Measurements from ENCODE around the gene PDRG1. TPM values are rescaled to one million over a fixed set of nuclear protein-coding genes. Genes with fewer than 3 reads are reported as not detected.

PDRG1 gene
- polyA plus RNA-seq, 3 donors, result 3.5 to 4.4 (median 3.7) TPM

- no peak overlapping the region for H2AFZ ChIP-seq (ENCODE audit: insufficient read depth, low read depth, low read length, poor library complexity, severe bottlenecking)
- H3K9me3 Mint-ChIP-seq, result no peaks in the 10 kb centered on the region
- no peaks in the 10 kb centered on the region for H3K79me2 ChIP-seq (ENCODE audit: insufficient read depth, low read length)
- no peak for TF ChIP-seq CTCF (IDR thresholded peaks at IDR 0.05)
- intact Hi-C loops (cut with micrococcal nuclease), result no loop called here
- DNase-seq, result no peak
- no peak overlapping the region for H3K4me3 ChIP-seq (replicated peaks in 1 of 3; ENCODE audit: low read depth in 2 of 3, low read length in 3 of 3)
- H3K36me3 Mint-ChIP-seq, result no peaks in the 10 kb centered on the region
- H3K27me3 ChIP-seq (ENCODE audit: control insufficient read depth in 2 of 2, insufficient read depth in 2 of 2, low read length in 2 of 2), result no peaks in the 10 kb centered on the region
- H3K27ac Mint-ChIP-seq, result no peak overlapping the region
- H3K4me2 ChIP-seq (replicated peaks; ENCODE audit: extremely low read depth, low read length, poor library complexity, severe bottlenecking), result no peak overlapping the region
- 98% methylated on average over 14 of the region's 14 CpGs for WGBS (ENCODE audit: insufficient coverage)
- H3K27me3 Mint-ChIP-seq (ENCODE audit: low read depth in 3 of 3), result peaks cover 0 to 2% (median 1%) of the 10 kb centered on the region in 3 donors
- H3K9me3 ChIP-seq (replicated peaks in 1 of 2; ENCODE audit: control insufficient read depth in 1 of 2, insufficient read depth in 1 of 2, low read length in 2 of 2), result no peaks in the 10 kb centered on the region
- no peak overlapping the region for H3K27ac ChIP-seq (ENCODE audit: low read depth in 1 of 2, low read length in 2 of 2)
- H3K4me3 Mint-ChIP-seq, result no peak overlapping the region
- H3K4me1 Mint-ChIP-seq, result peaks cover 2% of the 10 kb centered on the region
- no peaks in the 10 kb centered on the region for H3K36me3 ChIP-seq (replicated peaks in 1 of 2; ENCODE audit: control insufficient read depth in 1 of 2, insufficient read depth in 2 of 2, low read length in 2 of 2)
- H3K9ac ChIP-seq (ENCODE audit: insufficient read depth, low read length, poor library complexity, severe bottlenecking), result no peak overlapping the region
- H3K4me1 ChIP-seq (ENCODE audit: control insufficient read depth in 1 of 2, insufficient read depth in 2 of 2, low read length in 2 of 2), result no peaks in the 10 kb centered on the region
- H4K20me1 ChIP-seq (ENCODE audit: insufficient read depth, low read length), result no peaks in the 10 kb centered on the region
Measured at GRCh38 chr20:31934491-31934890, 17.4 kb downstream of the PDRG1 start.

GRCh38 chr20:31933698-31934097 is 18.1 kb downstream of the PDRG1 start:
- no peaks in the 10 kb centered on the region for H3K27me3 ChIP-seq (ENCODE audit: control insufficient read depth in 2 of 2, insufficient read depth in 2 of 2, low read length in 2 of 2)
- no peak for TF ChIP-seq CTCF (IDR thresholded peaks at IDR 0.05)
- Mint-ChIP-seq H3K27ac (no peak overlapping the region), H3K4me1 (peaks cover 2% of the 10 kb centered on the region), H3K27me3 (ENCODE audit: low read depth in 3 of 3) (peaks cover 0 to 5% (median 2%) of the 10 kb centered on the region in 3 donors), H3K4me3 (no peak overlapping the region), H3K9me3 (no peaks in the 10 kb centered on the region), H3K36me3 (no peaks in the 10 kb centered on the region)
- H3K4me1 ChIP-seq (ENCODE audit: control insufficient read depth in 1 of 2, insufficient read depth in 2 of 2, low read length in 2 of 2), result no peaks in the 10 kb centered on the region
- no peak overlapping the region for H3K4me2 ChIP-seq (replicated peaks; ENCODE audit: extremely low read depth, low read length, poor library complexity, severe bottlenecking)
- H3K36me3 ChIP-seq (replicated peaks in 1 of 2; ENCODE audit: control insufficient read depth in 1 of 2, insufficient read depth in 2 of 2, low read length in 2 of 2), result no peaks in the 10 kb centered on the region
- H3K9me3 ChIP-seq (replicated peaks in 1 of 2; ENCODE audit: control insufficient read depth in 1 of 2, insufficient read depth in 1 of 2, low read length in 2 of 2), result no peaks in the 10 kb centered on the region
- H3K27ac ChIP-seq (ENCODE audit: low read depth in 1 of 2, low read length in 2 of 2), result no peak overlapping the region
- H3K9ac ChIP-seq (ENCODE audit: insufficient read depth, low read length, poor library complexity, severe bottlenecking), result no peak overlapping the region
- no peak overlapping the region for H3K4me3 ChIP-seq (replicated peaks in 1 of 3; ENCODE audit: low read depth in 2 of 3, low read length in 3 of 3)
- H3K79me2 ChIP-seq (ENCODE audit: insufficient read depth, low read length), result no peaks in the 10 kb centered on the region
- no peaks in the 10 kb centered on the region for H4K20me1 ChIP-seq (ENCODE audit: insufficient read depth, low read length)
- 96% methylated on average over 7 of the region's 10 CpGs for WGBS (ENCODE audit: insufficient coverage)
- no peak overlapping the region for H2AFZ ChIP-seq (ENCODE audit: insufficient read depth, low read depth, low read length, poor library complexity, severe bottlenecking)
- intact Hi-C loops (cut with micrococcal nuclease), result no loop called here
- DNase-seq, result no peak
